NCI-H446 (cell line): ENCODE measurements around the gene OLFM1.

ENCODE experiments used
- DNase-seq, 2 experiments: peaks; one replicate each; lab custom pipeline; 2025; lab: John Stamatoyannopoulos, UW

Gene OLFM1

DNA sequence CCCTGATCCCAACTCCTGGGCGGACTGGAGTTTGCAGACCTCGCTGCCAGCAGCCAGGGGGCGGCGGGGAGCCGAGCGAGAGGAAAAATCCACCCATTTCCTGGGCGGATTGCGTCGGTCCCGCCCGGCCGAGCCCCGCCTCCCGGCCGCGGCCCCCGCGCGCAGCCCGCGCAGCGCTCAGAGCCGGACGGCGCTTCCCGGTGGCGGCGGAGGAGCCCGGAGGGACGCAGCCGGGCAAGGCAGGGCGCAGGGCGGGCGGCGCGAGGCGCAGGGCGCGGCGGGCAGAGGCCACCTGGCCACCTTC is at the start of gene OLFM1:
Gene OLFM1 (plus strand): TSS at position 180 of the 304 bp plus-strand sequence. CDS start 322 bp downstream, outside the sequence.
- peak; percentile 11 to 77 for DNase-seq

DNA sequence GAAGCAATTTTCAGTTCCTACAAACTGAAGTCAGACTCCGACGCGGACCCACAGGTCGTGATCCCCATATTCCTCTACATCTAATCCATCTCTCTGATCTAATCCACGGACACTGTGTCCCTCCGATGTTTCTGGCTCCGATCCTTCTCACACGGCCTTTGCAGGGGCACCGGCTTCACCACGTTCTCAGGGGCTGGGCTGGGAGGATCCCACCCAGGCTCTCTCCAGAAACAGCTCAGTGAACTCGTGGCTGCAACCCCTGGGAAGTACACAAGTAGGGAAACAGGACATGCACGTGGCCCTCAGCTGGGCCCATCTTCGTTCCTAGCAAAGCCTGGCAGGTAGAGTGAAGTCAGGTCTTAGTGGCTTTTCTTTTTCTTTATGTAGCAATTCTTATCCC is 49.1 kb upstream of the OLFM1 start:
- DNase-seq, result no peak

DNA sequence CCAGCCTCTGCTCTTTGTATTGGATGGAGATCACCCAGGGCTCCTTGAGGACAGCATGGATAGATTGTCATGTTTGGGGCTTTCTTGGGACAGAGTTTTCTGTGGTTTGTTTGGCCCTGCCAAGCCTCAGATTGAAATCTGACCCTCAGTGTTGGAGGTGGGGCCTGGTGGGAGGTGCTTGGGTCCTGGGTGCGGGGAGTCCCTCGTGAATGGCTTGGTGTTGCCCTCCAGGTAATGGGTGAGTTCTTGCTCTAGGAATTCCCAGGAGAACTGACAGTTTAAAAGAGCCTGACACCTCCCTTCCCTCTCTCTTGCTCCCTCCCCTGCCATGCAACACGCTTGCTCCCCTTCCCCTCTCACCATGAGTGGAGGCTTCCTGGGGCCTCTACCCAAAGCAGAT is 48.6 kb upstream of the OLFM1 start:
- no peak for DNase-seq

DNA sequence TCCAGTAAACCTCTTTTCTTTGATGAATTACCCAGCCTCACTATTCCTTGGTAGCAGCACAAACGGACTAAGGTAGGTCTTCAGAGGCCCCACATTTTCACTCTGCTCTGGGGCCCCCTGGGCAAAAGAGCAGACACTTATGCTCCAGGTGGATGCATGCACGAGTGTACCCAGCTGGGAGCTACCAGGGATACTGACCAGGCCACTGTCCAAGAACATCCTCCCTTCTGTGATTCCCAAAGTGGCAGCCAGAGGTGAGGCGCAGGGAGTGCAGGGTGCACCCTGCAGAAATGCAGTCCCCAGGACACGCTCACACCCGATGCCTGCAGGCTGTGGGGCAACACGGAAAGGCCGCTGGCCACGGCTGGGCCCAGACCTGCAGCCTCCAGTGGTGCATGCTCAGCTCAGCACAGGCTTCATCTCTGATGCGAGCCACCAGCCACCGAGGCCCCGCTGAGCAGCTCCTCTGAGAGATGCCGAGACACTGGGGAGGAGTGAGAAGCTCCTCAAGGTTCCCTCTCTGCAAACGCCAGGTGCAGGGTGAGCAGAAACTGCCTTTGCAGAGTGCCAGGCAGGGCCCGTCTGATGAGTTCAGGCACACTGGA is 48.1 kb upstream of the OLFM1 start:
- no peak for DNase-seq

DNA sequence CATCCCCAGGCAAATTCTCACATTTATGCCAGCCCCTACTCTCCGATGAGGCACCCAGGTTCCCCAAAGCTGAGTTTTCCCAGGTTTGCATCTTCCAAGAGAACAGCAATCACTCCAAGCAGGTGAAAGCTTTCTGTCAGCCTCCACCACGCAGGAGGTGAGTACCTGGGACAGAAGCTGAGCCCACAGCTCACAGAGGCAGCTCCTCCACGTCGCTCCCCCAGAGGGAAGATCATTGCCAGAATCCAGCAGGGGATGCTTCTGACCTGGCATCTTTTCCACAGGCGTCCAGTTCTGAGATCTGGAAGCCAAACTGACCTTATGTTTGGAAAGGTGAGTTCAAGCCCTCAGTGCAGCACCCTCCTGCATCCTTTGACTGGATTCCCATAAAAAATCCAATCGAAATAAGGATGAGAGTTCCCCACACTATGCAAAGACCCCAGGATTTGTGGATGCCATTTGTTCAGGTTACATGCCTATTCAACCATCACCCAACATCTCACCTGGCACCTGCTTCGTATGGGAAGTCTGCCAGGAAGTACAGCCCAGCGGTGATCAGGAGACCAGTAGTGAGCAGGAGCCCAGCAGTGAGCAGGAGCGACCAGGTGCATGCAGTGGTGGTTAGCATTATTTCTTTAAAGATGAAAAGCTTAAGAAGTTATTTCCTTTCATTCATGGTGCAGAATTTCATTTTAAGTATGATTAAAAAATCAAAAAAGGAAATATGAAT is 47.4 kb upstream of the OLFM1 start:
- DNase-seq, result no peak

DNA sequence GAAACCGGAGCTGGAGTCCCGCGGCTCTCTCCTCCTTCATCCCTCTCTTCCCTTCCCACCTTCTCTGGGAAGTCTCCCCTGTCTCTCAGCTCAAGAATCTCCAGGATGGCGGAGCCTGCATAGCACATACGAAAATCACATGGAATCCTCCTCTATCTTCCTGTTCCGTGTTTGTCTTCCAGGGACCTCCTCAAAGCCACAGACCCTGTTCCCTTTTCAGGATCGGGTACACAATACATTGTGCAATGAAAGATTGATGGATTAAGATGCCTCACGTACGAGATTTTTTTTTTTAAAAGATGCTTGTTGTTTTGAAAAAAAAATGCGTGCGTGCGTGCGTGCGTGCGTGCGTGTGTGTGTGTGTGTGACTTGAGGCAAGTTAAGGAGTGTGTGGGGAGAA is 46.6 kb upstream of the OLFM1 start:
- DNase-seq, result no peak

DNA sequence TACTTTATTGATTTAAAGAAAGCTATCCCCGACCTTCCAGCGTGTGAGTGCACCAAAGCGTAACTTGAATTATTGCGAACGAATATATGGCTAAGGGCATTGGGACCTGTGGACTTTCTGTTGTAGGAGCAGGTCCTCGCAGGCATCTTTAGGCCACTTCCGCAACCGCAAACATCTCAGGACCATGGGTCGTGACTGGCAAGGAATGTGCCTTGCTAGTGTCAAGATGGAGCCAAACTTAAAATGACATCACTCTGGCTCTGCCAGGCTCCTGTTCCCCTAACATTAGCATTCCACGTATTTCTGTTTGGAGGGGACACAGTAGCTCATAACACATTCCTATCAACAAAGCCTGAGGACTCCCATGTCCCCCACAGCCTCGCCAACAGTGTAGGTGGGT is 44.1 kb upstream of the OLFM1 start:
- no peak for DNase-seq

DNA sequence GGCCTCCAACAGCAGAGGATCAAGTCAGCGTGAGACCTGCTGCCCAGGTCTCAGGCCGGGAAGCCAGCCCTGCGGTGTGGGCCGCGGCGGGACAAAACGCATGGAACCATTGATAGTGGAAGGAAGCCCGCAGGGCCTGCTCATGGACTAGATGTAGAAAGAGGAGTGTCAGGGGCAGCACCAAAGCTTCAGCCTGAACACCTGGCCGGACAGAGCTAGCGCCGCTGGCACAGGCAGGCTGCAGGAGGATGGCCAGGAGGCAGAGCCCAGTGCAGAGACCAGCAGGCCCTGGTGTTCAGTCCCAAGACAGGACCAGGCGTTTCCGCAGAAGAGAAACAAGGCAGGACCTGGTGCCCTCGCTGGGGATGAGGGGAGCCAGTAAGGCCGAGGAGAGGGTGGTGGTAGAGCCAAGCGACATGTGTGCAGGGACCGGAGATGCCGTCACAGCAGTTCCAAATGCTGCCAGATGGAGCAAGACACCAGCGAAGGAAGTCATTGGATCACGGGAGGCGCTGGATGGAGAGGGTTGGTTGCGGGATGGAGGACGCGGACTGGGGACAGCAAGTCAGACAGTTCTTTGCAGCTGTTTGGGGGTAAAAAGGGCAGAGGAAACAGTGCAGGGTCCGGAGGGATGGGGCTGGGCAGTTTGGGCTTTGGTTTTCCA is 42.1 kb upstream of the OLFM1 start:
- DNase-seq, result no peak

DNA sequence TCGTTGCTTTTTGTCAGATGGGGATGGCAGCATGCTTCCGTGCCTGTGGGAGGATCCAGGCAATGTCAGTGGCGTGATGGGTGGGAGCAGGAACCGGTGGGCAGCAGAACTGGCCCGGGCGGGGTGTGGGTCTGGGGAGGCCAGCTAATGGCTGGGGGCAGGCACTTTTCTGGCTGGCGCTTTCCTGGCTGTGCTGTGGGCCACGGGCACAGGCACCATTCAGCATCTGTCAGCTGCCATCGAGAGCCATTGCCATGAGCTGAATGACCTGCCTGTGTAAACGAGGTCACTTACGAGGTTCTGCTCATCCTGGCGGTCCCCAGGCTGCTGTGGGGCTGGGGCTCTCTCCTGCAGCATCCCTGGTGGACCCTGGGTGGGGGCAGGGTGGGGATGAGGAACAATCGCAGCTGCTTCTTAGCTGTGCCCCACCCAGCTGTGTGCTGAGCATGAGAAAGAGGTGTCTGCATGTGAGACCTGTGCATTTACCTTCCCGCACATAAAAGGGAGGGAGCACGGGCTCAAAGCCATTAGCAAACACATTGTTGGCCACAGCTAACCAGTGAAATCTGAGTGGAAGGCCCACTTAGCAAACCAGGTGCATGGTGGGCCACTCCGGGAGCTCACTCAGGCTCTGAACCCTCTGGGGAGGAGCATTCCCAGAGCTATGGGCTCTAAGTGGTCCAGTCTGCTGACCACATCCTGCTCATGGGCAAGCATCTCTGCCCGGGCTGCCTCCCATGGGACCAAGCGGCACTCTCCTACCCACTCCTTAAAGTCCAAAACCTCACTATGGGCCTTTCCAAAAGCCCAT is 41.3 kb upstream of the OLFM1 start:
- no peak for DNase-seq

DNA sequence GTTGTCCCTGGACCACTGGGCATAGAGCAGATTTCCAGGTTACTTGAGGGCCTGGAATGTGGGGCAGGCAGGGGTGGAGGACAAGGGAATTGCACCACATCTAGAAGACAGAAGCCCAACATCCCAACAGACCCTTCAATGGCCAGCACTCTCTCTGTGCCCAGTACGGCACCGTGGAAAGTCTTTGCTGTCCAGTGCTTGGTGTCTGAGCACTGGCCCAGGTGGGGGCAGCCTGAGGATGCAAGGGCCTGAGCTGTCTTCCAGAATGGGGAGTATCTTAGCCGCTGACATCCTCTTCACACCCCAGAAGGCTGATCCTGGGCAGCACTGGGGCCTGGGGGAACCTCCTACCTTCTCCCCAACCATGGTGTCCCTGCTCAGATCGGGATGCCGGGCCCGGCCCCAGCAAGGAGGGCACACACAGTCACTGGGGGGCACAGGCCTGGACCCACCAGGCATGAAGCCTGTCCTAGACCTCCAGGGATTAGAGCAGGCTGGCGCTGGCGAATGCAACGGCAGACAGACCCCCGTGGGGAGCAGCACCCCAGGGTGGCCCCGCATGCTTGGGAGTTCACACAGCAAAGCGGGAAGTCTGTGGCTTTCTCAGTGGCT is 40.6 kb upstream of the OLFM1 start:
- no peak for DNase-seq

DNA sequence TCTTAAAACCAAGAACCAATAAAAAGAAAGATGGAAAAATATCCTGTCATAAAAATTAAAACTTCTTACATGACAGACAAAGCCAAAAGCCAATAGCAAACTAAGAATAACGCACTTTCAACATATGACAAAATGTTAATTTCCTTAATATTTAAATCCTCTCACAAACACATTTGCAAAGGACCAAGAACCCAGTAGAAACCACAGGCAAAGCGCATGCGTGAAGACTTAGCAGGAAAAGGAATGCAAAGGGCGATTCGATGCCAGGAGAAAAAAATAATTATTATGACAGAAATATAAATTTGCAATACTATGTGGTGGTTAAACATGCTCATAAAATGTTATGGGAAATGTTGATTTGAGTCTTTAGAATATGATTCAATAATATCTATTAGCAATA is 39.9 kb upstream of the OLFM1 start:
- no peak for DNase-seq

DNA sequence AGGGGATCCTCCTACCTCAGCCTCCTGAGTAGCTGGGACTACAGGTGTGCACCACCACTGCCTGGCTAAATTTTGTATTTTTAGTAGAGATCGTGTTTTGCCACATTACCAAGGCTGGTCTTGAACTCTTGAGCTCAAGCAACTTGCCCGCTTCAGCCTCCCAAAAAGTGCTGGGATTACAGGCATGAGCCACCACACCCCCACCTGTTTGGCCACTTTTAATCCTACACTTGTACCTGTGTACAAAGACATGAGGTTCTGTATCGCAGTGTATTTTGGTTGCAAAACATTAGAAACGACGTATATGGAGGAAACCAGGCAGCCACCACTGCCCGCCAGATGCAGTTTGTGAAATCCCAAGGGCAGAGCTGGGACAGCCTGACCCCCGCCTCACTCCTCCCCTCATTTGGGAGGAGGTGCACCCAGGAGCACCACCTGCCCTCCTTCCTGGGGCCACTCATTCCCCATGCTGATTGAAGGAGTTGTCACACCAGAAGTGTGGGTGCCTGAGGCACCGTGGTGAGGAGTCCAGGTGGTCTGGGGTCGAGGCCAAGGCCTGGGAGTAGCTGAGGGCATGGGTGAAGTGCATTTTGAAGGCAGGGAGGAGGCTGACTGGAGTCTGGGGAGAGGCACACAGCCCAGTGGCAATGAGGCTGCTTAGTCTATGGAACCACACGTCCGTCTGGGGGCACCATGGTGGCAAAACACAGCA is 39.3 kb upstream of the OLFM1 start:
- DNase-seq, result no peak

DNA sequence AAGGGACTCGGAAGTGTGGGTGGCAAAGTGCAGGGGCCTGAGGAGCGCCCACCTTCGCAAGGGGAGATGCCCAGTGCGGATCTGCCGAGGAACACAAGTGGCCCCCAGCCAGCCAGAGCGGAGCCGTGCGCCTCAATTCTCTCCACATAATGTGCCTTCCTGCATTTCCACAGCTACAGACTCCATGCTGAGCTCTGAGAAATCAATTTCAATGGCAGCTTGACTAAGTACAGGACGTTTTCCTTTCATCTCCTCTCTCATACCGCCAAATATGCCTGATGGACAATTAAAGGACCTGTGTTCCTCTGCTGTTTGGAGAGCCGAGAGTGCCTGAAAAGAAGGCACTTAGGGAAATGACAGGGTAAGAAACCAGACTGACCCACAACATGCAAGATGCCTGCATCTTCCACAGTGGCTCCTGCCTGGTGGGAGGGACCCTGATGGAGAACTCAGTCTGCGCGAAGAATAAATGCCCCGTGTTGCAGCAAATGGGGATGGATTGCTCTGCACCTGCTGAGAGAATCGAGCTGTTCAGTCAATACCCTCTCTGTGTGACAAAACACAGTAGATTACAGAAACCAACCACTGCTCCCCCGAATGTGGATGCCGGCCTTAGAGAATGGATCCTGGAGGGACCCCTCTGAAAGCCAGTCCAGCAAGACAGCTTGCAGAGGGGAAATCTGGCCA is 38.6 kb upstream of the OLFM1 start:
- DNase-seq, result no peak

DNA sequence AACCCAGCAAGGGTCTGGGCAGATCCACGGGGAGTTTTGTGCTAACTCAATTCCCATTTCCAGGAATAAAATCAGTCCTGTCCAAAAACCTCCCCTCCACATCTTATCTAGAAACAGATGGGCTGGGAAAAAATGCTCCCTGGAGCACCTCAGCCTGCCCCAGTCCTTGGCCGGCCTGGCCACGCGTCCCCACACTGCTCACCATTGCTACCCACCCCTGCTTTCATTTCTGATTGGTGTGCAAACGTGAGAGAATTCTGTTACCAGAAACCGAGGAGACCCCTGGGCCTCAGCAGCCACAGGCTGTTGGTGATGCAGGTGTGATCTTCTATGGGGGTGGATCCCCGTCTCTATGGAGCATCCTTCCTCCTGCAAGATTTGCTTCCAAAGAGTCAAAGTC is 38.0 kb upstream of the OLFM1 start:
- no peak for DNase-seq

DNA sequence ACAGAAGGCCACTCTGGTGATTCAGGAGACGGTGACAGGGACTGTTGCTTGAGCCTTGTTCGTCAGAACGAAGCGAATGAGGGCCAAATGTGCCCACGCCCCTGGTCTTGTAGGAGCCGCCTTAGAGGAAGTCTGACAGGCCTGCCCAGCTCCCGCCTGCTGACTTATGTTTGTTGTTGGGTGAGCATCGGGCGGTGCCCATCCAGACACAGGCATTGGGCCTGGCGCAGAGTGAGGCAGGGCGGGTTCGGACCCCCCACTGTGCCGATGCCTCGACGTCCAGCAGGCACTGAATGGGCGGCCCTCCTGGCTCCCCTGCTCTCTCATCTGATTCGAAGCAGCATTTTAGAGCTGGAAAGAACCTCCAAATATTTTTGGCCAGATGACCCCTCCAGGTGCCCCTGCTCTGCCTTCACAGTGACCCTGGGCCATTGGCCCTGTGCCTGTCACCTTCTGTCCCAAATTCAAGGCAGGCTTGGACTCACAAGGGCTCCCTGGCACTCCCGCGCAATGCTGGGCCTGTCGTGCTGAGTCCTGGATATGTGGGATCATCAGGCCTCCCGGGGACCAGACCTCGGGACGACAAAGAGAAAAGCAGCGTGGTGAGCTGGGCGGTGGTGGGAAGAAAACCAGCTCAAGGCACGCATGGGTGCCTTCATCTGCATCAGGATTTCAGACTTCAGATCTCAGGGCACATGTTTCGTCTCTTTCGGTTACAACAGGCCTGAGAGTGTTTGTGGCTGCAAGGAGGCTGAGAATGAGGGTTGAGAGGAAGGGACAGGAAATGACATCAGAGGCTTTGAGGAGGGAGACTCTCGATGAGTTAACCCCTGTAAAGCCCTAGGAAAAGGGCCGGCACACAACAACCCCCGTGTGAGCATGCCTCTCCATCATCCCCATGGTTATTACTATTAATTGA is 37.1 kb upstream of the OLFM1 start:
- DNase-seq, result no peak

DNA sequence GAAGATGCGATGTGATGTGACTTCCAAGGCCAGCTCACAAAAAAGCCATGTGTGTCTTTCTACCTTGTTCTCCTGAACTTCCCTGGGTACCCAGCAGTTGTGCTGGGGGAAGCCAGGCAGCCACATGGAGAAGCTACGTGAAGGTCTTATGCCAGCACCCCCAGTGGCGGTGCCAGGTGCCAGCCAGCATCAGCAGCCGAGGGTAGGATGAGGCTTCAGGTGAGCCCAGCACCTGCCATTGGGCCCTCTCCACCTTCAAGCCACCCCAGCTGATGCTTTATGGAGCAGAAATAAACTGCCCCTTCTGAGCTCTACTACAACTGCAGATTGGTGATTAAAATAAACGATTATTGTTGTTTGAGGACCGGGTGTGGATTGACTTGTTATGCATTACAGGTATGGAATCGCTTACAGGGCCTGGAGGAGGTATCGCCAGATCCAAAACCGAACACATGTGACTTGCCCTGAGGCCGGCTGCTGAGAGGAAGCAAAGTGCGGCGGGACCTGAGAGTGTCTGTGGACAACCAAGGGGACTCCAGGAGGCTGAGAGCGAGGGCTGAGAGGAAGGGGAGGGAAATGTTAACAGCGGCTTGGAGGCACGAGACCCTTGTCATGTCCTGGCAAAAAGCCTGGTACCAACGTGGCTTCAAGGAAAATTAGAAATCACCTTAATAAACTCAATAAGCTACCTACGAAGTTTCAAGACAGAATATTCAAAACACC is 36.0 kb upstream of the OLFM1 start:
- no peak for DNase-seq

DNA sequence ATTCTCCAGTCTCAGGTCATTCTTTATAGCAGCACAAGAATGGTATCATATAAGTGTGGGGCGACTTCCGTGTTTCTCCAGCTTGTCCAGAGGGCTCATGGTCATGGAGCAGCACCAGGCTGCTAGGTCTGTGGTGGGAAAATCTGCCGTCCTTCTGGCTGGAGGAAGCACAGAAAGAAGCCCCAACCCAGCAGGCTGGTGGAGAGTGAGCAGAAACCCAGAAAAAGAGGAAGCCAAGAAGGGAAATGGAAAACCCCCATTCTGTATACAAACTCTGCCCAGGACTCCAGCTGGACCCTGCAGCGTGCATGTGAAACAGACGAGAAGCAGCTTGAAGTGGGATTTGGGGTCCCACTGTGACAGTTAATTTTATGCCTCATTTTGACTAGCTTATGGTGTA is 34.3 kb upstream of the OLFM1 start:
- DNase-seq, result no peak

DNA sequence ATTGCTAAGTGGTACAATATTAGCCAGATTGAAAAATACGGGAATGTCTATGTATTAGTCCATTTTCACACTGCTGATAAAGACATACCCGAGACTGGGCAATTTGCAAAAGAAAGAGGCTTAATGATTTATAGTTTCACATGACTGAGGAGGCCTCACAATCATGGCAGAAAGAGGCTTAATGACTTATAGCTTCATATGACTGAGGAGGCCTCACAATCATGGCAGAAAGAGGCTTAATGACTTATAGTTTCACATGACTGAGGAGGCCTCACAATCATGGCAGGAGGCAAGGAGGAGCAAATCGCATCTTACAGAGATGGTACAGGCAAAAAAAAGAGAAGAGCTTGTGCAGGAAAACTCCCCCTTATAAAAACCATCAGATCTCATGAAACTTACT is 32.3 kb upstream of the OLFM1 start:
- DNase-seq, result no peak

DNA sequence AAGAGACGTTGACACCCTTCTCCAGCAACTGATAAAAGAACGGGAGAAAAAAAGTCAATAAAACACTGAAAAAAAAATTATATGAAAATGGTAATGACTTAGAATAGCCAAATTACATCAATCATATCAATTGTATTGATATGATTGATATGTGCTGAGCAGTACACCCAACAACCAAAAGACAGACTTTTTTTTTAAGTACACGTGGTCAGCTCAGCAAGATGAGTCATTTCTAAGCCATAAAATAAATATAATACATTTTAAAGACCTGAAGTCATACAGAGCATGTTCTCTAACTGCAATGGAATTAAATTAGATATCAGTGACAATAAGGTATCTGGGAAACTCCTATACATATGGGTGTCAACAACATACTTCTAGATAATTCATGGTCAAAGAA is 30.9 kb upstream of the OLFM1 start:
- no peak for DNase-seq
